Rectal smooth muscle tissue (tissue), 1 donor: ENCODE results near the gene IL4R.

Experiments used
- H3K27ac ChIP-seq: one replicate; pipeline ENCODE4 v1.7.0; 2013; ENCODE audit warnings: low read depth, low read length, inconsistent platforms
- H3K27me3 ChIP-seq: one replicate; pipeline ENCODE4 v1.7.0; 2013; ENCODE audit warnings: low read length; ENCODE audit not compliant: control insufficient read depth, insufficient read depth
- H3K36me3 ChIP-seq: one replicate; pipeline ENCODE4 v1.7.0; 2013; ENCODE audit warnings: low read length; ENCODE audit not compliant: control insufficient read depth, insufficient read depth
- H3K4me1 ChIP-seq: one replicate; pipeline ENCODE4 v1.7.0; 2013; ENCODE audit warnings: low read length; ENCODE audit not compliant: control insufficient read depth, insufficient read depth
- H3K4me3 ChIP-seq: one replicate; pipeline ENCODE4 v1.7.0; 2013; ENCODE audit warnings: low read length
- H3K9ac ChIP-seq: one replicate; pipeline ENCODE4 v1.7.0; 2013; ENCODE audit warnings: low read length

Gene IL4R

DNA sequence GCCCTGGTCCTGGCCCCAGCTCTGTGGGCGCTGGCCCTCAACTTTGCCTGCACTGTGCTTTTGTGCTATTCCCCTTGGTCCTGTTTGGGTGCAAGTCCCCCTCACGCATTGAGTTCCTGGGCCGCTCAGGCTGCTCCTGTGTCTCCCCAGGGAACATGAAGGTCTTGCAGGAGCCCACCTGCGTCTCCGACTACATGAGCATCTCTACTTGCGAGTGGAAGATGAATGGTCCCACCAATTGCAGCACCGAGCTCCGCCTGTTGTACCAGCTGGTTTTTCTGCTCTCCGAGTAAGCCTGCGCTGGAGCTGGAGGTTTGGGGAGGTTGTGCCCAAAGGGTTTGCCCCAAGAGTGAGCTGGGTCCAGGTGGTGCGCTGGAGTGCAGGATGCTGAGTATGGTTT, 28.2 kb downstream of the IL4R start:
- Histone ChIP-seq H3K4me1 (no peaks in the 10 kb centered on the region), H3K36me3 (peaks cover 36% of the 10 kb centered on the region), H3K9ac (no peak overlapping the region), H3K27me3 (no peaks in the 10 kb centered on the region), H3K27ac (no peak overlapping the region), H3K4me3 (no peak overlapping the region)

DNA sequence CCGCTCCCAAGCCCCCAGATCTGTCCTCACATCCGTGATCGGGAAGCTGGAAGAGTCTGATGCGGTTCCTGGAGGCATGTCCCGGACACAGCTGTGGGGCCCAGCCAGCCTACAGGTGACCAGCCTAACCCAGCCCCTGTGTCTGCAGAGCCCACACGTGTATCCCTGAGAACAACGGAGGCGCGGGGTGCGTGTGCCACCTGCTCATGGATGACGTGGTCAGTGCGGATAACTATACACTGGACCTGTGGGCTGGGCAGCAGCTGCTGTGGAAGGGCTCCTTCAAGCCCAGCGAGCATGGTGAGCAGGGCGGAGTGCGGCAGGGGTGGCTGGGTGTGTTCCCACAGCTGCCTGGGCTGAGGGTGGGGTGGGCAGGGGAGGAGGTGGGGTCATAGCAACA, 30.9 kb downstream of the IL4R start:
- no peak overlapping the region for H3K9ac ChIP-seq
- H3K4me3 ChIP-seq: no peak overlapping the region
- no peak overlapping the region for H3K27ac ChIP-seq
- no peaks in the 10 kb centered on the region for H3K27me3 ChIP-seq
- no peaks in the 10 kb centered on the region for H3K4me1 ChIP-seq
- peaks cover 53% of the 10 kb centered on the region for H3K36me3 ChIP-seq

DNA sequence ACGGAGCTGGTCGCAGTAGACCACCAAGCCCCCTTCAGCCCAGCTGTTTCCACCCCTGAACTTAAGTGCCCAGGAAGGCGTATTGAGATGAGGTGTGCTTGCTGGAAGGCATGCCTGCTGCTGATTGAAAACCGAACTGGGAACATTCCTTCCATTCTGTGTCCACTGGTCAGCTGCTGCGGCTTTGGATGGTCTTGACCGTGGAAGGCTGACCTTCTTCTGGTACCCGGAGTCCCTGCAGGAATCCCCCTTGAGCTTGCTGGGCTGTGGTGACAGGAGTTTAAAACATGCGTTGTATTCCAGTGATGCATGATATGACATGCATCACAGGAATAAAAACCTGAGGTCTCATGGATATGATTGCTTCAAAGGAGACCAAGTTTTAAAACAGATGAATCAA, 31.4 kb downstream of the IL4R start:
- peaks cover 50% of the 10 kb centered on the region for H3K36me3 ChIP-seq
- no peak overlapping the region for H3K4me3 ChIP-seq
- no peaks in the 10 kb centered on the region for H3K27me3 ChIP-seq
- H3K4me1 ChIP-seq: no peaks in the 10 kb centered on the region
- no peak overlapping the region for H3K9ac ChIP-seq
- H3K27ac ChIP-seq: no peak overlapping the region

DNA sequence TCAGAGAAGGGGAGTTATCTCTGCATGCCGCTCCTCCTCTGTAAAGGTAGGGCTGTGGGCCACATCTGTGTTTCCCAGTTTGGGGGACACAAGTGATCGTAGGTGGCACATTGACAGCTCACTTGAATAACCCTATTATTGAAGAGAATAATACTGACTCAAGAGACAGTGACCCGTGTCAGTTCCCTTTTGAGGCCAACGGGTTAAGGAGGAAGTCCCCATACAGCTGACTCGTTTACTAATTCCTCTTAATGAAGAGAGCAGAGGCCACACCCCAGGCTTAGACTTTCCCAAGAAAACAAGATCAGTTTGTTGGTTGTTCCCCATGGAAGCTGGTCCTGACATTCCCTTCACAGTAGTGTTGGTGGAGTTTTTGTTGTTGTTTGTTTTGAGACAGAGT, 33.0 kb downstream of the IL4R start:
- H3K27ac ChIP-seq: no peak overlapping the region
- H3K27me3 ChIP-seq: no peaks in the 10 kb centered on the region
- H3K9ac ChIP-seq: no peak overlapping the region
- no peaks in the 10 kb centered on the region for H3K4me1 ChIP-seq
- peaks cover 48% of the 10 kb centered on the region for H3K36me3 ChIP-seq
- no peak overlapping the region for H3K4me3 ChIP-seq

DNA sequence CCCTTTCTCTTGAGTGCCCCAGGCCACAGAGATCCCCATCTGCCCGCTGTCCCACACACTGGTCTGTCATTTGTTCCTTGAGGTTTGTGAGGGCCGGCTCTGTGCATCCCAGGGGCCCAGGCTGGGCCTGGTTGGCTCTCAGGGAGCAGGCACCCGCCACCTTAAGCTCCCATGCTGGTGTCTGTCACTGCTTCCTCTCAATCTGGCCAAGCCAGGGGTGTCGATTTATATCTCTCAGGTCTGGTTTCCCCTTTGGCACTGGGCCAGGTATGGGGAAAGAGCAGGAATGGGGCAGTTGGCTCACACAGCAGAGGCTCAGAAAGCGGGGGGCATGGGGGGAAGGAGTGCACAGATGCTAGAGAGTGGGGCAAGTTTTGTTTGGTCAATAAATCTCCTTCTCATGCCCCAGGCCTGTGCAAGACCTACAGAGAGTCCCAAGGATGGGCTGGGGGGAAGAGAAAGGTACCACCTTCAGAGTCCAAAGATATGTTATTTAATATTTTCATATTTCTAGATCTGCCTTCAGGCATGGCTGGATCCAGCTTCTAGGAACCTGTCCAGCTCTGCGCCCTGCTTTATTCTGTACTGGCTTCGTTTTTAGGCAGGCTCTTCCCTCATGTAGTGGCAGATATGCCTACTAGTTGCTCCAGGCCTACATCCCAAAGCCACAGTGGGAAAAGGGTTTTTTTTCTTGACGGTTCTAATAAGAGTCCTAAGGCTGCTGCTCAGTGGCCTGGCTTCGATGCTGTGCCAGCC, 34.3 kb downstream of the IL4R start:
- Histone ChIP-seq H3K4me3 (no peak overlapping the region), H3K27ac (no peak overlapping the region), H3K27me3 (no peaks in the 10 kb centered on the region), H3K36me3 (peaks cover 49% of the 10 kb centered on the region), H3K9ac (no peak overlapping the region), H3K4me1 (no peaks in the 10 kb centered on the region)

DNA sequence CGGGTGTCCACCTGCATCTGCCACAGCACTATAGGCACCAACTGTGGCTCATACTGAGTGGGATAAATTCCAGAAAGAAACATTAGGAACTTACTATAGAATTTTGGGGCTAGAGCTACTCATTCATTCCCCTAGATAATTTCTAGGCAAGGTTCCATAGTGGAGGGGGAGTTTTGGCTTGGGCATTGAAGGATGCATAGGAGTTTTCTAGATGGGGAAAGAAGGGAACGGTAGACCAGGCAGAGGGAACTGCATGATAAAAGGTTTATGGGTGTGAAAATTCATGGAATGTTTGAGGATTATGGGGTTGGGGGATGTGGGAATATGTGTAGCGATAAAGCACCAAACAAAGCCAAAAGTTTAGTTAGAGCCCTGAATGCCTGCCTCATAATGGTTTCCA, 35.5 kb downstream of the IL4R start:
- no peak overlapping the region for H3K4me3 ChIP-seq
- H3K27me3 ChIP-seq: no peaks in the 10 kb centered on the region
- no peaks in the 10 kb centered on the region for H3K4me1 ChIP-seq
- no peak overlapping the region for H3K27ac ChIP-seq
- H3K9ac ChIP-seq: no peak overlapping the region
- H3K36me3 ChIP-seq: peaks cover 56% of the 10 kb centered on the region

DNA sequence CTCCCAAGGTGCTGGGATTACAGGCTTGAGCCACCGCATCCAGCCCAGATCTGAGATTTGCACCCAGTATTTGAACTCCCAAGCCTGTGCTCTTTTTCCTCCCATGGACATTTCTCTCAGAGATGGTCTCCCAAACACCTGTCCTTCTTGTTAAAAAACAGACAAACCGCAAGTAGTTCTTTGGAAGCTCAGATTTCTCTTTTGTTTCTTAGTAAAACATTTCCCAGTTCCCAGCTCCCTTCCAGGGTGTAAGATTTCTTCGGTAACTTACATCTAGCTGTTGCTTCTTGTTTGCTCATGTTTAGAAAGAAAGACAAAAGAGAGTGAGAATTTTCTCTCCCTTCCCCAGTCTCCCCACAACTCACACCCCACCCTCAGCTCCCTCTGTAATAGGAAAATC, 36.2 kb downstream of the IL4R start:
- Histone ChIP-seq H3K4me3 (no peak overlapping the region), H3K27me3 (no peaks in the 10 kb centered on the region), H3K36me3 (peaks cover 63% of the 10 kb centered on the region), H3K9ac (no peak overlapping the region), H3K4me1 (no peaks in the 10 kb centered on the region), H3K27ac (no peak overlapping the region)

DNA sequence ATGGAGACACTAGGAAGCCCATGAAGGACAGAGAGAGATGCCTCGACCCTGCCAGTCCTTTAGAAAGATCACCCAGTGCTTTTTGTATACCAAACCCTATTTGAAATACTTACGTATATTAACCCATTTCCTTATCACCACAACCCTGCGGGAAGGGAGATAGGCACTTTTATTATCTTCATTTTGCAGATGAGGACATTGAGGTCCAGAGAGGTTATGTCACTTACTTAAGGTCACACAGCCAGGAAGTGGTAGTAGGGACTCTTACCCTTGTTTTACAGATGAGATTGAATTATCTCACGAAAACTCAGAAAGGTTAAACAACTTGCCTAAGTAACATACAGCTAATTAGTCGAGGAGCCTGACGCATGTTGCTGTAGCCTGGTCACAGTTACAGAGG, 38.2 kb downstream of the IL4R start:
- H3K4me3 ChIP-seq: no peak overlapping the region
- H3K36me3 ChIP-seq: peaks cover 70% of the 10 kb centered on the region
- no peak overlapping the region for H3K27ac ChIP-seq
- H3K9ac ChIP-seq: no peak overlapping the region
- no peaks in the 10 kb centered on the region for H3K27me3 ChIP-seq
- no peaks in the 10 kb centered on the region for H3K4me1 ChIP-seq

DNA sequence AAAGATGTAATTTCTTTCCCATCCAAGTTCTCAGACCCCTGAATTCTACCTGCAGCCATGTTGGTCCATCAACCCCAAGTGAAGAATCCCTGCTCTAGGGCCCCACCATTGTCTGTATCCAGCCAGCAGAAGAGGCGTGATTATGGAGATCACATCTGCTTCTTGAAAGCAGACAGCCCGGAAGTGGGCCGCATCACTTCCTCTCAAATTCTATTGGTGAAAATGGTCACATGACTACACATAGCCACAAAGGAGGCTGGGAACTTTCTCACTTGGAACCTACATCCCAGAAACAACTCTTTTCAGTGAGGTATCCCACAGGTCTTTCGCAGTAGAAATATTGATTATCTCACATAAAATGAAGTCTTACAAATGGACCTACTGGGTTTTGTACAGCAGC, 40.1 kb downstream of the IL4R start:
- no peak overlapping the region for H3K9ac ChIP-seq
- H3K36me3 ChIP-seq: peaks cover 70% of the 10 kb centered on the region
- H3K27me3 ChIP-seq: no peaks in the 10 kb centered on the region
- H3K27ac ChIP-seq: no peak overlapping the region
- no peaks in the 10 kb centered on the region for H3K4me1 ChIP-seq
- H3K4me3 ChIP-seq: no peak overlapping the region

DNA sequence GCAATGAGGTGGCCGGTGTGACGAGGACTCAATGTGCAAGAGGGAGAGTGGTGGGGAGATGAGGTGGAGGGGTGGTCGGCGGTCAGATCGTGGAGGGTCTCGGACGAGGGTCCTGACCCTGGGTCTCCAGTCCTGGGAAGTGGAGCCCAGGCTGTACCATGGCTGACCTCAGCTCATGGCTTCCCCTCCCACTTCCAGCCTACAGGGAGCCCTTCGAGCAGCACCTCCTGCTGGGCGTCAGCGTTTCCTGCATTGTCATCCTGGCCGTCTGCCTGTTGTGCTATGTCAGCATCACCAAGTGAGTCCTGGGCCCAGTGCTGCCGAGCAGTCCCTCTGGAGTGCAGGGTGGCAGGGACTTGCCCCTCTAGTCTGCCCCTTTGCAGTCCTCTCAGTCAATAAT, 41.8 kb downstream of the IL4R start:
- Histone ChIP-seq H3K27me3 (no peaks in the 10 kb centered on the region), H3K4me1 (no peaks in the 10 kb centered on the region), H3K27ac (no peak overlapping the region), H3K4me3 (no peak overlapping the region), H3K36me3 (peaks cover 74% of the 10 kb centered on the region), H3K9ac (no peak overlapping the region)

DNA sequence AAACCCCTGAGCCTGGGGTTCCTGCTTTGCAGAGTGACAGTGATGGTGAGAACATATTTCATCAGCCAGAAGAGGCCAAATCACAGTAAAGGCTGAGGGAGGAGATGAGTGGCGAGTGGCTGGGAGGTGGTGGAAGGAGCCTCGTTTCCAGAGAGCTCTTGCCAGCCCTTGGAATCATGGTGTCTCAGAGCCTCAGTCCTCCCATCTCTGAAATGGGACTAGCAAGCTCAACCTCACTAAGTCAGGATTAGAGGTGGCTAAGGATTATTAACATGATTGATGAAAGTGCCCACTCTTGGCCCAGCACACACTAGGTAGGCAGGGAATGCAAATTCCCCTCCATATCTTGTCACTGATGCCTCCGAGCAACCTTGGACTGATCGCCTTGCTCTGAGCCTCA, 43.0 kb downstream of the IL4R start:
- H3K4me3 ChIP-seq: no peak overlapping the region
- no peaks in the 10 kb centered on the region for H3K4me1 ChIP-seq
- H3K36me3 ChIP-seq: peaks cover 74% of the 10 kb centered on the region

DNA sequence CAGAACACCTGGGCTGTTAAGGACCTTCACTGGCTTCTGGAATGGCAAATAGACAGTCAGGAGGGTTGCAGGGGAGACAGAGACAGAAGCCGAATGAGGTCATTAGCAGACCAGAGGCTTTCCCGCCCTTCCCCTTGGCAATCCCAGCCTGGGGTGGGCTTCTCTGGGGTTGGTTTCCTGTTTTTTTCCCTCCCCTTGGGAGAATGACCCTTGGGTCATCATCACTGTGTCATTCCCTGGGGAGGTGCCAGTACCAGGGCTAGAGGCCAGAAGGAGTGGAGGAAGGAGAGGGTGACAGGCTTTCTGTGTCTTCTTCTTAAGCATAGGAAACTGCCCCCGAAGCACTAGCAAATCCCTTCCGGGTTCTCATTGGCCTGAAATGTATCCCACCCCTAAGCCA, 45.3 kb downstream of the IL4R start:
- H3K9ac ChIP-seq: no peak overlapping the region
- H3K4me3 ChIP-seq: no peak overlapping the region
- H3K27ac ChIP-seq: no peak overlapping the region
- H3K27me3 ChIP-seq: no peaks in the 10 kb centered on the region
- H3K36me3 ChIP-seq: peaks cover 70% of the 10 kb centered on the region
- H3K4me1 ChIP-seq: no peaks in the 10 kb centered on the region

More for the DNA sequence above, 43.0 kb downstream of the IL4R start:
- Histone ChIP-seq H3K27ac (no peak overlapping the region), H3K27me3 (no peaks in the 10 kb centered on the region), H3K9ac (no peak overlapping the region)

DNA sequence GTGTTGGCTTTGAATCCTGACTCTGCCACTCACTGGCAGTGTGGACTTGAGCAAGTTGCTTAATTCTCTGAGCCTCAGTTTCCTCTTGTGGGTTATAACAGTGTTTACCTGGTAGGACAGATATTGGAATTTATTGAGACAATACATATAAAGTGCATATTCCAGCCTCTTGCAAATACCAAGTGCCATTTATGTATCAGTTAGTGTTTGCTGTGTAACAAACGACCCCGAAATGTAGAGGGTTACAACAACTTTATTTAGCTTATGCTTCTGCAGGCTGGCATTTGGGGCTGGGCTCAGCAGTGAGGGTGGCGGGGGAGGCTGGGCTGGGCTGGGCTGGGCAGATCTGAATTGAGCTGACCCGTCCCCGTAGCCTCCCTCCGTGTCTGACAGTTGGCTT, 45.8 kb downstream of the IL4R start:
- Histone ChIP-seq H3K27me3 (no peaks in the 10 kb centered on the region), H3K9ac (no peak overlapping the region), H3K4me3 (no peak overlapping the region), H3K36me3 (peaks cover 65% of the 10 kb centered on the region), H3K27ac (no peak overlapping the region), H3K4me1 (no peaks in the 10 kb centered on the region)
